Activated CD8-positive, alpha-beta memory T cell treated with anti-CD3 and anti-CD28 coated beads, Interleukin-2, amount 10 ng/mL, durations not matched to agents 7 days and 5 days (primary cell): ENCODE results near the gene ACER2. TPM values are rescaled to one million over a fixed set of nuclear protein-coding genes. Genes with fewer than 3 reads are reported as not detected.

Experiments
- ATAC-seq: fragments of 150-1000 bp; cut with Tn5 transposase; one replicate; pipeline ENCODE4 v1.10.0; 2021; ENCODE audit warnings: moderate library complexity
- CTCF ChIA-PET: fragments of 350-600 bp; sonication (Branson Sonifier 250); formaldehyde crosslinking; loops from one replicate; lab custom pipeline; 2021; ENCODE audit warnings: antibody characterized with exemption; lab: Charles Lee
- DNase-seq: peaks from one replicate; pipeline ENCODE4 v3.0.0-alpha.2; 2020
- H3K27ac Mint-ChIP-seq: one replicate; pipeline ENCODE4 v1.8.0; 2021; ENCODE audit warnings: mild to moderate bottlenecking, mixed read lengths
- H3K27me3 Mint-ChIP-seq: one replicate; pipeline ENCODE4 v1.8.0; 2021; ENCODE audit warnings: mixed read lengths
- H3K36me3 Mint-ChIP-seq: one replicate; pipeline ENCODE4 v1.8.0; 2021; ENCODE audit warnings: mild to moderate bottlenecking, mixed read lengths
- H3K4me1 Mint-ChIP-seq: one replicate; pipeline ENCODE4 v1.8.0; 2021; ENCODE audit warnings: mixed read lengths
- H3K4me3 Mint-ChIP-seq: one replicate; pipeline ENCODE4 v1.8.0; 2021; ENCODE audit warnings: mild to moderate bottlenecking, moderate library complexity, mixed read lengths
- H3K9me3 Mint-ChIP-seq: one replicate; pipeline ENCODE4 v1.8.0; 2022; ENCODE audit warnings: low read depth, mixed read lengths
- total RNA-seq, 2 experiments: library from RNA; stranded (reverse); gene quantifications; one replicate each; pipeline ENCODE4 v1.2.3, GENCODE V29; 2021

The ACER2 gene
- total RNA-seq, 2 experiments from 2014 or later, result 1.9 to 2.1 TPM

GRCh38 chr9:19485193-19485592 lies 76.4 kb downstream of the ACER2 start:
- no peaks in the 10 kb centered on the region for H3K9me3 Mint-ChIP-seq
- no peak overlapping the region for H3K27ac Mint-ChIP-seq
- no peak for DNase-seq
- no peaks in the 10 kb centered on the region for H3K4me1 Mint-ChIP-seq
- H3K27me3 Mint-ChIP-seq, result peaks cover 19% of the 10 kb centered on the region
- ATAC-seq, result no peak
- CTCF ChIA-PET, result no interaction called here
- no peak overlapping the region for H3K4me3 Mint-ChIP-seq
- H3K36me3 Mint-ChIP-seq, result no peaks in the 10 kb centered on the region

- no peak for DNase-seq
- H3K27me3 Mint-ChIP-seq, result peaks cover 18% of the 10 kb centered on the region
- no peaks in the 10 kb centered on the region for H3K9me3 Mint-ChIP-seq
- no peak overlapping the region for H3K27ac Mint-ChIP-seq
- no peak overlapping the region for H3K4me3 Mint-ChIP-seq
- H3K36me3 Mint-ChIP-seq, result no peaks in the 10 kb centered on the region
- no peaks in the 10 kb centered on the region for H3K4me1 Mint-ChIP-seq
- ATAC-seq, result no peak
- CTCF ChIA-PET, result interaction anchor here (0.8 to 2.4 kb wide), 2 partner anchors 8 to 22 kb away, joined by 4 to 10 read pairs; no protein-coding TSS in a partner anchor
These were observed 78.0 kb downstream of the ACER2 start for GRCh38 chr9:19486803-19487202.

- Mint-ChIP-seq H3K4me1 (peaks cover 8% of the 10 kb centered on the region), H3K9me3 (no peaks in the 10 kb centered on the region), H3K27me3 (peaks cover 17% of the 10 kb centered on the region), H3K27ac (no peak overlapping the region), H3K36me3 (no peaks in the 10 kb centered on the region), H3K4me3 (no peak overlapping the region)
- no peak for DNase-seq
- CTCF ChIA-PET, result interaction anchor here (2.4 kb wide), 1 partner anchor 24 kb away, joined by 10 read pairs; no protein-coding TSS in a partner anchor
- no peak for ATAC-seq
These were observed 79.9 kb downstream of the ACER2 start for GRCh38 chr9:19488721-19489120.

GRCh38 chr9:19490269-19490668 lies 81.5 kb downstream of the ACER2 start:
- H3K4me1 Mint-ChIP-seq, result peaks cover 12% of the 10 kb centered on the region
- H3K27me3 Mint-ChIP-seq, result peaks cover 21% of the 10 kb centered on the region
- no peaks in the 10 kb centered on the region for H3K9me3 Mint-ChIP-seq
- H3K36me3 Mint-ChIP-seq, result no peaks in the 10 kb centered on the region
- H3K27ac Mint-ChIP-seq, result no peak overlapping the region
- H3K4me3 Mint-ChIP-seq, result no peak overlapping the region
- DNase-seq (no peak), ATAC-seq (no peak)
- CTCF ChIA-PET, result interaction anchor here (2.4 kb wide), 1 partner anchor 26 kb away, joined by 10 read pairs; no protein-coding TSS in a partner anchor

GRCh38 chr9:19490828-19491227 lies 82.0 kb downstream of the ACER2 start:
- no peak for DNase-seq
- Mint-ChIP-seq H3K27me3 (peaks cover 21% of the 10 kb centered on the region), H3K27ac (no peak overlapping the region), H3K4me1 (peaks cover 12% of the 10 kb centered on the region), H3K4me3 (no peak overlapping the region), H3K9me3 (no peaks in the 10 kb centered on the region), H3K36me3 (no peaks in the 10 kb centered on the region)
- ATAC-seq, result no peak
- CTCF ChIA-PET, result interaction anchor here (1.8 to 2.4 kb wide), 2 partner anchors 26 to 34 kb away, joined by 6 to 10 read pairs; no protein-coding TSS in a partner anchor

- Mint-ChIP-seq H3K36me3 (no peaks in the 10 kb centered on the region), H3K4me1 (peaks cover 12% of the 10 kb centered on the region), H3K9me3 (no peaks in the 10 kb centered on the region), H3K4me3 (no peak overlapping the region), H3K27ac (peak overlapping the region; percentile 20), H3K27me3 (peaks cover 24% of the 10 kb centered on the region)
- ATAC-seq (no peak), DNase-seq (no peak)
- CTCF ChIA-PET, result interaction anchor here (0.9 to 1.8 kb wide), 5 partner anchors 10 to 36 kb away, joined by 3 to 6 read pairs (median 3); no protein-coding TSS in a partner anchor
These were observed 84.0 kb downstream of the ACER2 start for GRCh38 chr9:19492775-19493173.

GRCh38 chr9:19493174-19493811 lies 84.5 kb downstream of the ACER2 start:
- Mint-ChIP-seq H3K27ac (peak overlapping the region; percentile 20), H3K4me3 (no peak overlapping the region), H3K27me3 (peaks cover 24% of the 10 kb centered on the region), H3K9me3 (no peaks in the 10 kb centered on the region), H3K36me3 (no peaks in the 10 kb centered on the region), H3K4me1 (peaks cover 12% of the 10 kb centered on the region)
- CTCF ChIA-PET, result interaction anchor here (0.9 to 1.2 kb wide), 5 partner anchors 9 to 28 kb away, joined by 3 to 6 read pairs (median 3); no protein-coding TSS in a partner anchor
- ATAC-seq (peak; percentile 73), DNase-seq (peak; percentile 57)

- no peak overlapping the region for H3K27ac Mint-ChIP-seq
- peaks cover 12% of the 10 kb centered on the region for H3K4me1 Mint-ChIP-seq
- DNase-seq (no peak), ATAC-seq (no peak)
- no peaks in the 10 kb centered on the region for H3K36me3 Mint-ChIP-seq
- H3K4me3 Mint-ChIP-seq, result no peak overlapping the region
- CTCF ChIA-PET, result interaction anchor here (1.0 kb wide), 1 partner anchor 9 kb away, joined by 3 read pairs; no protein-coding TSS in a partner anchor
- H3K9me3 Mint-ChIP-seq, result no peaks in the 10 kb centered on the region
- H3K27me3 Mint-ChIP-seq, result peaks cover 24% of the 10 kb centered on the region
These were observed 85.1 kb downstream of the ACER2 start for GRCh38 chr9:19493876-19494275.

GRCh38 chr9:19495186-19496028 lies 86.6 kb downstream of the ACER2 start:
- Mint-ChIP-seq H3K4me1 (peaks cover 12% of the 10 kb centered on the region), H3K36me3 (no peaks in the 10 kb centered on the region), H3K27ac (no peak overlapping the region), H3K4me3 (no peak overlapping the region), H3K27me3 (peaks cover 23% of the 10 kb centered on the region), H3K9me3 (no peaks in the 10 kb centered on the region)
- CTCF ChIA-PET, result interaction anchor here (1.2 kb wide), 1 partner anchor 683 kb away, joined by 3 read pairs; no protein-coding TSS in a partner anchor
- DNase-seq, result no peak
- no peak for ATAC-seq

GRCh38 chr9:19496321-19497050 lies 87.7 kb downstream of the ACER2 start:
- H3K4me3 Mint-ChIP-seq, result no peak overlapping the region
- no peak for DNase-seq
- H3K27me3 Mint-ChIP-seq, result peaks cover 31% of the 10 kb centered on the region
- no peak for ATAC-seq
- no peaks in the 10 kb centered on the region for H3K36me3 Mint-ChIP-seq
- peaks cover 12% of the 10 kb centered on the region for H3K4me1 Mint-ChIP-seq
- no peak overlapping the region for H3K27ac Mint-ChIP-seq
- no peaks in the 10 kb centered on the region for H3K9me3 Mint-ChIP-seq
- CTCF ChIA-PET, result interaction anchor here (1.2 kb wide), 1 partner anchor 684 kb away, joined by 3 read pairs; no protein-coding TSS in a partner anchor

GRCh38 chr9:19497276-19497675 lies 88.5 kb downstream of the ACER2 start:
- CTCF ChIA-PET, result no interaction called here
- Mint-ChIP-seq H3K4me3 (no peak overlapping the region), H3K27ac (no peak overlapping the region), H3K36me3 (no peaks in the 10 kb centered on the region), H3K27me3 (peaks cover 29% of the 10 kb centered on the region), H3K4me1 (peaks cover 12% of the 10 kb centered on the region), H3K9me3 (no peaks in the 10 kb centered on the region)
- ATAC-seq, result no peak
- no peak for DNase-seq

GRCh38 chr9:19498015-19498414 lies 89.2 kb downstream of the ACER2 start:
- Mint-ChIP-seq H3K36me3 (no peaks in the 10 kb centered on the region), H3K4me1 (peaks cover 10% of the 10 kb centered on the region), H3K27ac (no peak overlapping the region), H3K4me3 (no peak overlapping the region), H3K9me3 (no peaks in the 10 kb centered on the region), H3K27me3 (peaks cover 33% of the 10 kb centered on the region)
- ATAC-seq (no peak), DNase-seq (no peak)
- CTCF ChIA-PET, result no interaction called here
